HG03135 (cell line): ENCODE results near the gene OOSP2.
"Not testable (repeated sequence)": the region's sequence is repeated elsewhere in the genome, so short reads cannot be mapped to it uniquely, and the experiment has no call there.

Experiments
- ATAC-seq: cut with Tn5 transposase; IDR thresholded peaks from one replicate; pipeline ENCODE4 v1.9.1; 2021; ENCODE audit warnings: mild to moderate bottlenecking, moderate library complexity; ENCODE audit not compliant: unreplicated experiment

OOSP2 gene

GRCh38 chr11:60040109-60040508, at the start of gene OOSP2:
Gene OOSP2, plus strand, starts transcription at chr11:60040409. Its CDS starts 51 bp downstream, at chr11:60040460.
- no peak for ATAC-seq

- ATAC-seq, result no peak
These were observed 49.8 kb upstream of the OOSP2 start for GRCh38 chr11:59990421-59990820.

- ATAC-seq, result no peak
These were observed 47.8 kb upstream of the OOSP2 start for GRCh38 chr11:59992425-59992824.

- no peak for ATAC-seq
These were observed 42.4 kb upstream of the OOSP2 start for GRCh38 chr11:59997800-59998199.

DNA sequence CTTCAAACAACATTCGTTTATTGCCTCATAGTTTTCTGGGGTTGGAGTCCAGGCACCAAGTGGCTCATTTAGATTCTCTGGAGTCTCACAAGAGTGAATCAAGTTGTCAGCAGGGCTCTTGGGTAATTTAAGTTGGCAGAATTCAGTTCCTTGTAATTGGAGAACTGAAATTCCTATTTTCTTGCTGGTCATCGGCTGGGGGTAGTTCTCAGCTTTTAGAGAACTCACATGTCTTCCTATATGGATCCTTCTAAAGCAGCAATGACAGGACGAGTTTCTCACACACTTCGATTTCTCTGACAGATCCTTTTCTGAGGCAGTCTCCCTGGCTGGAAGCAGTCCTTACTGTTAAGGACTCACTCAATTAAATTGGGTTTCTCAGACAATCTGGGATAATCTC, 40.5 kb upstream of the OOSP2 start:
- no peak for ATAC-seq

DNA sequence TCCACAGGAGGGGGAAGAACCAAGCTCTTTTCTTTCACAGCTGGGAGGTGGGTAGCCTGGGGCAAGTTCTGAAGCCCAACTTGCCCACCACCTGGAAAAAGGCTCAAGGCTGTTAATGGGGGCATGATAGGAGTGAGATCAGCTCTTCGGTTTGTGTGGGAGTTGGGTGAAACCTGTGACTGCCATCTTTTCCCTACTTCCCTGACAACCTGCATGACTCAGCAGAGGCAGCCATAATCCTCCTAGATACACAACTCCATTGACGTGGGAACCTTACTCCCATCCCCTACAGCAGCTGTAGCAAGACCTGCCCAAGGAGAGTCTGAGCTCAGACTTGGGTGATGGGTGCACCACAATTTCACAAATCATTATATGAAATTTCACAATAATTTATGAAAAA, 36.5 kb upstream of the OOSP2 start:
- no peak for ATAC-seq

- ATAC-seq, result no peak
These were observed 34.8 kb upstream of the OOSP2 start for GRCh38 chr11:60005360-60005759.

GRCh38 chr11:60016881-60017280, 23.3 kb upstream of the OOSP2 start, which contains the start of gene OOSP4B:
Gene OOSP4B, plus strand, starts transcription at chr11:60017181.
- ATAC-seq, result no peak

DNA sequence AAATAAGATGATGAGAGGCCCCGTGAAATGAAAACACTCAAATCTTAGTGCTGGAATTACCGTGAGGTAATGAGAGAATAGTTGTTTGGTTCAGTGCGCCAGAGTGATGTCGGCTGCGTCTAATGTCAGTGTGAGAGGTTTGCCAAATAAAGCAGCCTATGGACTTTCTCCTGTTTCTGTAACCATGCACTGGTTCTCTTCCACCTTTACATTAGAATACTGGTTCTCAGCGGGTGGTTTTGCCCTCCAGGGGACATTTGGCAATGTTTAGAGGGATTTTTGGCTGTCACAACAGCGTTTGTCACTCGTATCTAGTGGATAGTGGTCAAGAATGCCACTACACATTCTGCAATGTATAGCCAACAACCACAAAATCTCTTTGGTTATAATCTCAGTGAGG, 22.2 kb upstream of the OOSP2 start:
- no peak for ATAC-seq

GRCh38 chr11:60020376-60020775, 19.8 kb upstream of the OOSP2 start:
- ATAC-seq, result not testable (repeated sequence)

GRCh38 chr11:60029015-60029632, 11.1 kb upstream of the OOSP2 start:
- no peak for ATAC-seq

DNA sequence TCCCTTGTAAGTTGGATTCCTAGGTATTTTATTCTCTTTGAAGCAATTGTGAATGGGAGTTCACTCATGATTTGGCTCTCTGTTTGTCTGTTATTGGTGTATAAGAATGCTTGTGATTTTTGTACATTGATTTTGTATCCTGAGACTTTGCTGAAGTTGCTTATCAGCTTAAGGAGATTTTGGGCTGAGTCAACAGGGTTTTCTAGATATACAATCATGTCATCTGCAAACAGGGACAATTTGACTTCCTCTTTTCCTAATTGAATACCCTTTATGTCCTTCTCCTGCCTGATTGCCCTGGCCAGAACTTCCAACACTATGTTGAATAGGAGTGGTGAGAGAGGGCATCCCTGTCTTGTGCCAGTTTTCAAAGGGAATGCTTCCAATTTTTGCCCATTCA, 10.2 kb downstream of the OOSP2 start:
- ATAC-seq, result not testable (repeated sequence)

- ATAC-seq, result not testable (repeated sequence)
These were observed 10.6 kb downstream of the OOSP2 start for GRCh38 chr11:60050839-60051238.

- no peak for ATAC-seq
These were observed 16.2 kb downstream of the OOSP2 start, which contains the start of gene MS4A3 for GRCh38 chr11:60056349-60056969. Gene MS4A3, plus strand, starts transcription at chr11:60056665. Its CDS starts 4,496 bp downstream, at chr11:60061161.

- no peak for ATAC-seq
These were observed 18.8 kb downstream of the OOSP2 start for GRCh38 chr11:60059052-60059451.

GRCh38 chr11:60059521-60060240, 19.5 kb downstream of the OOSP2 start:
- ATAC-seq, result no peak

DNA sequence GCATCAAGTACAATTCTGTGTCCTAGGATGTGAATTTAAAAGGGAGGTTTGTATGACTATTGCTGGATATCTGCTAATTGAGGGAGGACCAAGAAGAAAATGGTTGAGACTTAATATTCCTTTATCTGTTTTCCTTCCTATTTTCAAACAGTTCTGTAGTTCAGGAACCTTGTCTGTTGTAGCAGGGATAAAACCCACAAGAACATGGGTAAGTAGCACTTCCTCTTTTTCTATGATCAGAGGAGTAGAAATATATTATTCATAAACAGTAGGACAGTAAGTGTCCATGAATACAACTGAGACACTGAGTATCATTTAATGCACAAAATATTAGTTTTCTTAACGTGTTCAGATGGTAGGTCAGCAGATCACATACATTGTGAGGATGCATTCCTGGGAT, 23.9 kb downstream of the OOSP2 start:
- no peak for ATAC-seq

GRCh38 chr11:60065801-60066200, 25.6 kb downstream of the OOSP2 start:
- no peak for ATAC-seq

DNA sequence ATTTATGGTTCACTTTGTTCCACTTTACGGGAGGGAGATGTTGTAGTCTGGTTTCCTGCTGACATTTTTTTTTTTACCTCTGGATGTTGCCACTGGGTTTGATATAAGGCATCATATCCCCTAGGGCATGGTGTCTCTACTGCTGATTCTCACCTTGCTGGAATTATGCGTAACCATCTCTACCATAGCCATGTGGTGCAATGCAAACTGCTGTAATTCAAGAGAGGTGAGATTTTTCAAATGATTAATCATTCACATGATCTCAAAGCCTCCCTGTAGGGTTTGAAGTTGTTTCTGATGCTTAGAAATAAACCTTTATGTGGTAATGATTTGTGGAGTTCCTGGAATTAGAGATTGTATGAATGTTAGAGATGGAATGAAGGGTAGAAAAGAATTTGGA, 29.2 kb downstream of the OOSP2 start:
- no peak for ATAC-seq

DNA sequence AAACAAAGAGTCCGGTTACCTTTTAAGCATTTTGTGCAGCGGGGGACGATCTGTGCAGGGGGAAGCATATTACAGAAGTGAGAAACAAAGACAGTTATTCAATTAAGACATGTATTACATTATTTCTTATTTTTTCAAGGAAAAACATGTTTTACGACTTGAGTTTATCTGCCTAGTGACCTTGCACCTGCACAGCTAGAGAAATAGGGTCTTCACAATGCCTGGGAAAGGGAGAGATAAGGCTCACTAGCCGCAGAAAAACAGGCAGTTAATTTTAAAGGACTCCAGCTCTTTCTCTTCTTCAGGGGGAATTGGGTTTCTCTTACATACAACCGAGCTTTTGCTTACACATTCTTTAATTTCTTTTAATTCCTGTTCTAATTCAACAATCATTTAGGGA, 31.4 kb downstream of the OOSP2 start:
- ATAC-seq, result not testable (repeated sequence)

DNA sequence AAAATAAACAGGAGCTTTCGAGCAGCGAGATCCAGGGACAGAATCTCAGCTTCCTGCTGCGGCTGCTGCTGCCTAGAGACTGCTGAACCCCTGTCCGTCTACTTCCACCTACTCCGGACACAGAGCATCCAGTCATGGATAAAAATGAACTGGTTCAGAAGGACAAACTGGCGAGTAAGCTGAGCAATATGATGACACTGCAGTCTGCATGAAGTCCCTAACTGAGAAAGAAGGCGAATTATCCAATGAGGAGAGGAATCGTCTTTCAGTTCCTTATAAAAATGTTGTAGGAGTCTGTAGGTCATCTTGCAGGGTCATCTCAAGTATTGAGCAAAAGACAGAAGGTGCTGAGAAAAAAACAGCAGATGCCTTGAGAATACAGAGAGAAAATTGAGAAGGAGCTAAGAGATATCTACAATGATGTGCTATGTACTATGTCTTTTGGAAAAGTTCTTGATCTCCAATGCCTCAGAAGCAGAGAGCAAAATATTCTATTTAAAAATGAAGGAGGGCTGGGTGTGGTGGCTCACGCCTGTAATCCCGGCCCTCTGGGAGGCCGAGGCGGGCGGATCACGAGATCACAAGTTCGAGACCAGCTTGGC, 37.1 kb downstream of the OOSP2 start:
- no peak for ATAC-seq

GRCh38 chr11:60077981-60078380, 37.8 kb downstream of the OOSP2 start:
- ATAC-seq, result no peak
